K562 (cell line): Measurements from ENCODE around the gene UAP1. TPM values are rescaled to one million over a fixed set of nuclear protein-coding genes. Genes with fewer than 3 reads are reported as not detected.

Source experiments
- ATAC-seq: fragments of 200-7000 bp; cut with Tn5 transposase; 3 replicates; pipeline ENCODE4 v1.9.1; 2020; ENCODE audit warnings: moderate library complexity
- BruUV-seq: library from RNA; stranded (reverse); fragments of 400-500 nt; replicated peaks from 2 replicates; lab custom pipeline; 2021; lab: Mats Ljungman, UMichigan
- CTCF ChIA-PET: fragments of 300-600 bp; formaldehyde crosslinking; extraction: SDS; loops from one replicate; lab custom pipeline; 2021; ENCODE audit warnings: low intra/inter-chr PET ratio; lab: Yijun Ruan, JAX
- POLR2A ChIA-PET: fragments of 300-600, 350-650 bp; sonication (Branson Sonifier 250); formaldehyde crosslinking; extraction: SDS; loops from one replicate; lab custom pipeline; 2021; ENCODE audit warnings: antibody characterized with exemption, inconsistent platforms; lab: Yijun Ruan, JAX
- DNase-seq, 4 experiments: peaks; one replicate each; pipeline versions ENCODE4 v3.0.0 to v3.0.0-alpha.2; 2011 to 2018; ENCODE audit warnings: low spot score in 3 of 4, mixed read lengths in 3 of 4; ENCODE audit errors: extremely low read depth in 1 of 4
- FAIRE-seq: peaks from 2 replicates; lab custom pipeline; 2011; peaks lifted over from hg19 to GRCh38; lab: Jason Lieb, UNC
- H2AFZ ChIP-seq: 2 replicates; pipeline ENCODE4 v1.6.0; 2011; ENCODE audit warnings: low read depth, low read length, control low read depth, inconsistent platforms
- H3K27ac ChIP-seq: fragments of 200-600 bp; 3 replicates; pipeline ENCODE4 v1.8.0; 2011; ENCODE audit warnings: low read depth, mild to moderate bottlenecking, control low read depth, inconsistent platforms, low read length, moderate library complexity, mixed read lengths; ENCODE audit errors: extremely low read depth
- H3K27me3 ChIP-seq, 2 experiments: fragments of 300-600 bp in 1 of 2; 2 replicates in 1 of 2; 3 replicates in 1 of 2; pipeline versions ENCODE4 v1.6.0 to v1.8.0; 2011; ENCODE audit warnings: inconsistent platforms in 2 of 2, low read length in 2 of 2, mild to moderate bottlenecking in 1 of 2, mixed read lengths in 1 of 2, moderate library complexity in 1 of 2; ENCODE audit not compliant: control insufficient read depth in 2 of 2, insufficient read depth in 2 of 2
- H3K36me3 ChIP-seq: fragments of 300-600 bp; 3 replicates; pipeline ENCODE4 v1.8.0; 2011; ENCODE audit warnings: mild to moderate bottlenecking, low read length, inconsistent platforms; ENCODE audit not compliant: control insufficient read depth, insufficient read depth
- H3K4me1 ChIP-seq, 2 experiments: fragments of 200-600 bp in 1 of 2; replicated peaks in 1 of 2; 2 replicates in 1 of 2; 3 replicates in 1 of 2; pipeline versions ENCODE4 v1.5.1 to v1.8.0; 2011; ENCODE audit warnings: inconsistent platforms in 2 of 2, low read length in 2 of 2, mild to moderate bottlenecking in 1 of 2, mixed read lengths in 1 of 2, moderate library complexity in 1 of 2; ENCODE audit not compliant: control insufficient read depth in 2 of 2, insufficient read depth in 2 of 2
- H3K4me2 ChIP-seq: 2 replicates; pipeline ENCODE4 v1.6.1; 2011; ENCODE audit warnings: low read length, control low read depth, inconsistent platforms, mixed read lengths; ENCODE audit not compliant: insufficient read depth
- H3K4me3 ChIP-seq: fragments of 200-600 bp; sonication (generic), shearing (Covaris generic); 2 replicates; pipeline ENCODE4 v1.5.1; 2016; ENCODE audit warnings: control low read depth, inconsistent platforms
- H3K79me2 ChIP-seq: fragments of 200-600 bp; 3 replicates; pipeline ENCODE4 v1.8.0; 2011; ENCODE audit warnings: low read length, inconsistent platforms; ENCODE audit not compliant: control insufficient read depth, insufficient read depth
- H3K9ac ChIP-seq, 2 experiments: 2 replicates each; pipeline versions ENCODE4 v1.6.0 to v1.6.1; 2011; ENCODE audit warnings: low read depth in 2 of 2, low read length in 2 of 2, control low read depth in 1 of 2, inconsistent platforms in 1 of 2, mild to moderate bottlenecking in 1 of 2, mixed read lengths in 1 of 2; ENCODE audit not compliant: insufficient read depth in 1 of 2
- H3K9me1 ChIP-seq: one replicate; pipeline ENCODE4 v1.6.0; 2011; ENCODE audit warnings: inconsistent platforms, mild to moderate bottlenecking, low read length, moderate library complexity; ENCODE audit not compliant: control insufficient read depth, insufficient read depth
- H3K9me3 ChIP-seq: replicated peaks from 2 replicates; pipeline ENCODE4 v1.5.1; 2011; ENCODE audit warnings: low read depth, low read length, inconsistent platforms; ENCODE audit not compliant: control insufficient read depth, insufficient read depth
- H4K20me1 ChIP-seq: replicated peaks from 2 replicates; pipeline ENCODE4 v1.6.1; 2011; ENCODE audit warnings: low read length, inconsistent platforms, mixed read lengths; ENCODE audit not compliant: control insufficient read depth, insufficient read depth
- ATF1 ChIP-seq, 2 experiments: fragments of 450-650 bp in 1 of 2; IDR thresholded peaks; 2 replicates each; pipeline ENCODE4 v1.6.1; 2016; ENCODE audit warnings: missing compliant biosample characterization in 1 of 2, missing genetic modification characterization in 1 of 2
- CCAR2 ChIP-seq: fragments of 200-400 bp; formaldehyde crosslinking; IDR thresholded peaks from 2 replicates; pipeline ENCODE4 v1.6.1; 2017; ENCODE audit warnings: mild to moderate bottlenecking, low read depth, low read length
- ETV5 ChIP-seq: sonication (generic); formaldehyde crosslinking; IDR thresholded peaks from 2 replicates; pipeline ENCODE4 v1.4.0; 2020; ENCODE audit warnings: low read depth, mild to moderate bottlenecking, missing genetic modification reagents
- KAT2B ChIP-seq: IDR thresholded peaks from one replicate; pipeline ENCODE4 v1.6.1; 2012; ENCODE audit warnings: low read depth, mild to moderate bottlenecking, control low read depth, inconsistent platforms, low read length, moderate library complexity
- LCOR ChIP-seq: sonication (generic); formaldehyde crosslinking; IDR thresholded peaks from 2 replicates; pipeline ENCODE4 v1.8.0; 2022; ENCODE audit warnings: mild to moderate bottlenecking, missing genetic modification reagents
- NR2C2 ChIP-seq, 2 experiments: fragments of 200-800 bp in 1 of 2; sonication (Bioruptor generic) in 1 of 2; sonication (generic) in 1 of 2; formaldehyde crosslinking in 1 of 2; IDR thresholded peaks; 2 replicates each; pipeline versions ENCODE4 v1.6.1 to v1.8.0; 2016 to 2022; ENCODE audit warnings: mild to moderate bottlenecking in 1 of 2, missing compliant biosample characterization in 1 of 2, missing genetic modification characterization in 1 of 2, missing genetic modification reagents in 1 of 2
- RFX7 ChIP-seq: fragments of 250-450 bp; sonication (Bioruptor Pico); IDR thresholded peaks from 2 replicates; pipeline ENCODE4 v1.5.1; 2021; ENCODE audit warnings: mild to moderate bottlenecking
- STAG1 ChIP-seq: sonication (generic); formaldehyde crosslinking; IDR thresholded peaks from 2 replicates; pipeline ENCODE4 v1.5.0; 2020; ENCODE audit warnings: missing genetic modification reagents, borderline replicate concordance
- YY1 ChIP-seq, 3 experiments: IDR thresholded peaks; 2 replicates each; pipeline ENCODE4 v1.6.1; 2011; ENCODE audit warnings: low read length in 2 of 3, mild to moderate bottlenecking in 2 of 3, moderate library complexity in 2 of 3, borderline replicate concordance in 1 of 3, control low read depth in 1 of 3, low read depth in 1 of 3; ENCODE audit not compliant: insufficient read depth in 3 of 3, insufficient replicate concordance in 2 of 3, control insufficient read depth in 1 of 3, insufficient read length in 1 of 3; ENCODE audit errors: extremely low read depth in 1 of 3
- ZNF696 ChIP-seq: fragments of 250-450 bp; sonication (Bioruptor Pico); conservative IDR thresholded peaks from 2 replicates; pipeline ENCODE4 v1.4.0; 2020; ENCODE audit warnings: mild to moderate bottlenecking, moderate library complexity
- WGBS: fragments of 100-300 bp; shearing (Covaris generic); methylation state at CpG from one replicate; pipeline ENCODE4 v1.1.6; 2016; ENCODE audit warnings: low coverage, mixed read lengths; ENCODE audit not compliant: insufficient coverage; ENCODE audit errors: missing lambda C conversion rate; 5-methylcytosine and 5-hydroxymethylcytosine counted together
- in situ Hi-C: fragments of 300-500 bp; cut with MboI; formaldehyde crosslinking; loops from 4 replicates; pipeline ENCODE4 v1.15.0; 2018; ENCODE audit warnings: inconsistent platforms, mixed read lengths
- intact Hi-C: fragments of 100-400 bp; cut with micrococcal nuclease; formaldehyde crosslinking; loops from 2 replicates; pipeline ENCODE4 v1.14.2; 2022
- polyA plus RNA-seq, 8 experiments: library from polyadenylated mRNA; depleted of rRNA in 4 of 8; stranded (reverse) in 5 of 8; unstranded in 3 of 8; fragments of >200 nt; fragmentation: Nextera tagmentation in 2 of 8; fragmentation: Illumina TruSeq in 1 of 8; extraction: Ambion mirVana in 2 of 8; extraction: Trizol in 1 of 8; gene quantifications; 2 replicates each; pipeline versions ENCODE4 v1.2.1 to v1.2.3, GENCODE V29; 2011 to 2014; ENCODE audit warnings: inconsistent platforms in 1 of 8, missing spikeins in 1 of 8
- total RNA-seq, 7 experiments: library from RNA; depleted of rRNA in 6 of 7; stranded (reverse); fragments of >200 nt in 6 of 7; fragmentation: Illumina TruSeq in 2 of 7; extraction: Trizol in 2 of 7; gene quantifications; 2 replicates each; pipeline versions ENCODE4 v1.2.1 to v1.2.3, GENCODE V29; 2011 to 2021; ENCODE audit warnings: low replicate concordance in 1 of 7
- TF ChIP-seq, protein P1 (sequence below): sonication (generic); formaldehyde crosslinking; IDR thresholded peaks from 2 replicates; pipeline ENCODE4 v1.8.0; 2022; ENCODE audit warnings: missing genetic modification reagents, mild to moderate bottlenecking, borderline replicate concordance
- TF ChIP-seq, protein P2 (sequence below): fragments of 450-650 bp; conservative IDR thresholded peaks from 2 replicates; pipeline ENCODE4 v1.6.1; 2016; ENCODE audit warnings: missing genetic modification characterization, low read depth, mild to moderate bottlenecking, missing compliant biosample characterization, moderate library complexity

Gene UAP1
- total and polyA plus RNA-seq, 9 of the 15 experiments (the other 6 are each of a cell fraction or from before 2014, with no cell fraction given) = 182 to 317 (median 213) TPM

DNA sequence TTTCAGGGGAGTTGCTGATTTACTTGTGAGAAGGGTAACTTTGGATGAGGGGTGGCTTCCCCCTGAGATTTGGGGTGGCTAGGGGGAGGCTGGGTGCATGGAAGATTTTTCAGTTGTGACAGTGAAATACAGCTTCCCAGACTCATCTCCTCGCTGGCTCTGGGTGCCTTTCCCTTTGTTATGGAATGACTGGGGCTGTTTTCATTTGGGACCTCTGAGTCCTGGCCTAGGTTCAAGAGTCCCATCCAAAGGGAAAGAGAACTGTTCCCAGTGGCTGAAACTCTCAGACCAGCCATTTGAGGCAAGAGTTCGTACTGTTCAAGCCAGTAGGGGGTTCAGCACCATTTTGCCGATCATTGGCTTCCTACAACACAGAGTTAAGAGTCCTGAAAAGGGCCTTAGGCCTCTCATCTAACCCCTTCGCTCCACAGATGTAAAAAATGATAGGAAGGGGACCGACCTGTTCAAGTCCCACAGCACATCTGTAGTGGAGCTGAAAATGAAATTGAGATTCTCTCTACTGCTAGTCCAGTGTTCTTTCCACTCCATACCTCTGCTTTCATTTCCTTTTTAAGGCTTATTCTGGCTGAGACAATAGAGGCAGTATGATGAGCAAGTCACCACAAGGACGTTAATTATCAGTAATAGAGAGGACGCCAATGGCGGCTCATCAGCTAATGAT, 71.7 kb downstream of the UAP1 start:
- Histone ChIP-seq H3K27ac (no peak overlapping the region), H3K36me3 (no peaks in the 10 kb centered on the region), H3K9ac (no peak overlapping the region), H3K27me3 (no peaks in the 10 kb centered on the region), H3K79me2 (no peaks in the 10 kb centered on the region), H2AFZ (peak overlapping the region; percentile 37), H3K4me1 (peaks cover 7 to 27% of the 10 kb centered on the region in 2 experiments), H3K9me1 (no peaks in the 10 kb centered on the region), H3K4me2 (no peak overlapping the region; the same call in 1 of the 2 replicates), H4K20me1 (no peaks in the 10 kb centered on the region), H3K9me3 (no peaks in the 10 kb centered on the region), H3K4me3 (no peak overlapping the region)
- no TSS peak for BruUV-seq
- intact Hi-C loops = no loop called here
- peak; percentile 16 for ATAC-seq
- no peak for DNase-seq
- POLR2A ChIA-PET = interaction anchor here (0.6 to 2.5 kb wide), 4 partner anchors 8 to 529 kb away, joined by 3 to 12 read pairs (median 4); no protein-coding TSS in a partner anchor
- CTCF ChIA-PET = no interaction called here
- no peak for FAIRE-seq
- in situ Hi-C loops = no loop called here
- WGBS = 51% methylated on average over 8 of the region's 8 CpGs
- TF ChIP-seq STAG1 (CRISPR knock-in tag) = no peak
- TF ChIP-seq, protein P1, sequence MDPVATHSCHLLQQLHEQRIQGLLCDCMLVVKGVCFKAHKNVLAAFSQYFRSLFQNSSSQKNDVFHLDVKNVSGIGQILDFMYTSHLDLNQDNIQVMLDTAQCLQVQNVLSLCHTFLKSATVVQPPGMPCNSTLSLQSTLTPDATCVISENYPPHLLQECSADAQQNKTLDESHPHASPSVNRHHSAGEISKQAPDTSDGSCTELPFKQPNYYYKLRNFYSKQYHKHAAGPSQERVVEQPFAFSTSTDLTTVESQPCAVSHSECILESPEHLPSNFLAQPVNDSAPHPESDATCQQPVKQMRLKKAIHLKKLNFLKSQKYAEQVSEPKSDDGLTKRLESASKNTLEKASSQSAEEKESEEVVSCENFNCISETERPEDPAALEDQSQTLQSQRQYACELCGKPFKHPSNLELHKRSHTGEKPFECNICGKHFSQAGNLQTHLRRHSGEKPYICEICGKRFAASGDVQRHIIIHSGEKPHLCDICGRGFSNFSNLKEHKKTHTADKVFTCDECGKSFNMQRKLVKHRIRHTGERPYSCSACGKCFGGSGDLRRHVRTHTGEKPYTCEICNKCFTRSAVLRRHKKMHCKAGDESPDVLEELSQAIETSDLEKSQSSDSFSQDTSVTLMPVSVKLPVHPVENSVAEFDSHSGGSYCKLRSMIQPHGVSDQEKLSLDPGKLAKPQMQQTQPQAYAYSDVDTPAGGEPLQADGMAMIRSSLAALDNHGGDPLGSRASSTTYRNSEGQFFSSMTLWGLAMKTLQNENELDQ = no peak
- 0 out of 2 replicates have a peak, but pooled peaks have one; percentile 34 for TF ChIP-seq ETV5 (CRISPR knock-in tag)
- no peak for TF ChIP-seq ATF1 (CRISPR knock-in tag; IDR thresholded peaks at IDR 0.05)
- TF ChIP-seq ATF1 (tag; IDR thresholded peaks at IDR 0.05) = no peak
- no peak for TF ChIP-seq ZNF696 (CRISPR knock-in tag)
- no peak for TF ChIP-seq NR2C2 (CRISPR knock-in tag; IDR thresholded peaks at IDR 0.05)
- 0 out of 2 replicates have a peak, but pooled peaks have one; percentile 22 for TF ChIP-seq NR2C2 (tag; IDR thresholded peaks at IDR 0.05)
- peak in 1 of 3 experiments; percentile 12 for TF ChIP-seq YY1 (IDR thresholded peaks at IDR 0.05; ENCODE audit: borderline replicate concordance in 1 of 3, control insufficient read depth in 1 of 3, extremely low read depth in 1 of 3, insufficient read depth in 3 of 3, insufficient read length in 1 of 3, insufficient replicate concordance in 2 of 3, low read depth in 1 of 3, low read length in 2 of 3)
- no peak for TF ChIP-seq KAT2B
- TF ChIP-seq, protein P2, sequence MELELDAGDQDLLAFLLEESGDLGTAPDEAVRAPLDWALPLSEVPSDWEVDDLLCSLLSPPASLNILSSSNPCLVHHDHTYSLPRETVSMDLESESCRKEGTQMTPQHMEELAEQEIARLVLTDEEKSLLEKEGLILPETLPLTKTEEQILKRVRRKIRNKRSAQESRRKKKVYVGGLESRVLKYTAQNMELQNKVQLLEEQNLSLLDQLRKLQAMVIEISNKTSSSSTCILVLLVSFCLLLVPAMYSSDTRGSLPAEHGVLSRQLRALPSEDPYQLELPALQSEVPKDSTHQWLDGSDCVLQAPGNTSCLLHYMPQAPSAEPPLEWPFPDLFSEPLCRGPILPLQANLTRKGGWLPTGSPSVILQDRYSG = 0 out of 2 replicates have a peak, but pooled peaks have one; percentile 49
- TF ChIP-seq RFX7 (CRISPR knock-in tag) = no peak
- 0 out of 2 replicates have a peak, but pooled peaks have one; percentile 27 for TF ChIP-seq LCOR (CRISPR knock-in tag)
- TF ChIP-seq CCAR2 = no peak
